Stimulated activated naive CD8-positive, alpha-beta T cell treated with anti-CD3 and anti-CD28 coated beads, Interleukin-15, Interleukin-2, amounts not matched to agents 100 ng/mL and 50 ng/mL, for 24 hours (primary cell): Measurements from ENCODE around the gene AKR1D1.
"Not testable (repeated sequence)": the region's sequence is repeated elsewhere in the genome, so short reads cannot be mapped to it uniquely, and the experiment has no call there.

Source experiments
- H3K27ac Mint-ChIP-seq: one replicate; pipeline ENCODE4 v1.8.0; 2021; ENCODE audit warnings: mild to moderate bottlenecking, mixed read lengths
- H3K27me3 Mint-ChIP-seq: one replicate; pipeline ENCODE4 v1.8.0; 2021; ENCODE audit warnings: mixed read lengths
- H3K36me3 Mint-ChIP-seq: one replicate; pipeline ENCODE4 v1.8.0; 2021; ENCODE audit warnings: low read depth, mixed read lengths
- H3K4me1 Mint-ChIP-seq: one replicate; pipeline ENCODE4 v1.8.0; 2021; ENCODE audit warnings: low read depth, mixed read lengths
- H3K4me3 Mint-ChIP-seq: one replicate; pipeline ENCODE4 v1.8.0; 2021; ENCODE audit warnings: mild to moderate bottlenecking, mixed read lengths
- H3K9me3 Mint-ChIP-seq: one replicate; pipeline ENCODE4 v1.8.0; 2021; ENCODE audit warnings: mixed read lengths

Gene AKR1D1

GRCh38 chr7:138063400-138063799, 12.9 kb upstream of the AKR1D1 start:
- no peaks in the 10 kb centered on the region for H3K4me1 Mint-ChIP-seq
- H3K27ac Mint-ChIP-seq: no peak overlapping the region
- H3K9me3 Mint-ChIP-seq: no peaks in the 10 kb centered on the region
- H3K36me3 Mint-ChIP-seq: no peaks in the 10 kb centered on the region
- peaks cover 20% of the 10 kb centered on the region for H3K27me3 Mint-ChIP-seq
- no peak overlapping the region for H3K4me3 Mint-ChIP-seq

GRCh38 chr7:138064856-138065357, 11.4 kb upstream of the AKR1D1 start:
- H3K27me3 Mint-ChIP-seq: peaks cover 21% of the 10 kb centered on the region
- H3K27ac Mint-ChIP-seq: no peak overlapping the region
- no peaks in the 10 kb centered on the region for H3K4me1 Mint-ChIP-seq
- H3K36me3 Mint-ChIP-seq: no peaks in the 10 kb centered on the region
- no peak overlapping the region for H3K4me3 Mint-ChIP-seq
- H3K9me3 Mint-ChIP-seq: no peaks in the 10 kb centered on the region

GRCh38 chr7:138065827-138066226, 10.4 kb upstream of the AKR1D1 start:
- Mint-ChIP-seq H3K4me1 (no peaks in the 10 kb centered on the region), H3K27ac (no peak overlapping the region), H3K27me3 (peaks cover 21% of the 10 kb centered on the region), H3K9me3 (no peaks in the 10 kb centered on the region), H3K4me3 (no peak overlapping the region), H3K36me3 (no peaks in the 10 kb centered on the region)

- H3K4me1 Mint-ChIP-seq: no peaks in the 10 kb centered on the region
- peaks cover 21% of the 10 kb centered on the region for H3K27me3 Mint-ChIP-seq
- no peaks in the 10 kb centered on the region for H3K36me3 Mint-ChIP-seq
- H3K4me3 Mint-ChIP-seq: no peak overlapping the region
- H3K9me3 Mint-ChIP-seq: no peaks in the 10 kb centered on the region
- H3K27ac Mint-ChIP-seq: no peak overlapping the region
These were observed 9.3 kb upstream of the AKR1D1 start for GRCh38 chr7:138066954-138067394.

GRCh38 chr7:138067774-138068173, 8.5 kb upstream of the AKR1D1 start:
- Mint-ChIP-seq H3K4me3 (no peak overlapping the region), H3K4me1 (no peaks in the 10 kb centered on the region), H3K9me3 (no peaks in the 10 kb centered on the region), H3K27me3 (peaks cover 15% of the 10 kb centered on the region), H3K27ac (no peak overlapping the region), H3K36me3 (no peaks in the 10 kb centered on the region)

GRCh38 chr7:138070908-138071307, 5.4 kb upstream of the AKR1D1 start:
- no peaks in the 10 kb centered on the region for H3K36me3 Mint-ChIP-seq
- peaks cover 14% of the 10 kb centered on the region for H3K27me3 Mint-ChIP-seq
- H3K4me3 Mint-ChIP-seq: no peak overlapping the region
- no peak overlapping the region for H3K27ac Mint-ChIP-seq
- peaks cover 12% of the 10 kb centered on the region for H3K9me3 Mint-ChIP-seq
- H3K4me1 Mint-ChIP-seq: peaks cover 10% of the 10 kb centered on the region

GRCh38 chr7:138072726-138073125, 3.5 kb upstream of the AKR1D1 start:
- Mint-ChIP-seq H3K27ac (no peak overlapping the region), H3K9me3 (peaks cover 20% of the 10 kb centered on the region), H3K4me3 (no peak overlapping the region), H3K36me3 (no peaks in the 10 kb centered on the region), H3K4me1 (peaks cover 10% of the 10 kb centered on the region), H3K27me3 (peaks cover 10% of the 10 kb centered on the region)

GRCh38 chr7:138074121-138074520, 2.1 kb upstream of the AKR1D1 start:
- H3K27ac Mint-ChIP-seq: no peak overlapping the region
- H3K4me1 Mint-ChIP-seq: peaks cover 10% of the 10 kb centered on the region
- H3K36me3 Mint-ChIP-seq: no peaks in the 10 kb centered on the region
- H3K27me3 Mint-ChIP-seq: peaks cover 7% of the 10 kb centered on the region
- peaks cover 20% of the 10 kb centered on the region for H3K9me3 Mint-ChIP-seq
- no peak overlapping the region for H3K4me3 Mint-ChIP-seq

GRCh38 chr7:138074540-138074939, 1.7 kb upstream of the AKR1D1 start:
- H3K27me3 Mint-ChIP-seq: peaks cover 7% of the 10 kb centered on the region
- H3K27ac Mint-ChIP-seq: no peak overlapping the region
- H3K4me3 Mint-ChIP-seq: no peak overlapping the region
- H3K36me3 Mint-ChIP-seq: no peaks in the 10 kb centered on the region
- H3K4me1 Mint-ChIP-seq: peaks cover 10% of the 10 kb centered on the region
- H3K9me3 Mint-ChIP-seq: peaks cover 20% of the 10 kb centered on the region

GRCh38 chr7:138075350-138075749, 909 bp upstream of the AKR1D1 start:
- Mint-ChIP-seq H3K27ac (no peak overlapping the region), H3K27me3 (peaks cover 7% of the 10 kb centered on the region), H3K36me3 (no peaks in the 10 kb centered on the region), H3K4me3 (no peak overlapping the region), H3K4me1 (peaks cover 10% of the 10 kb centered on the region), H3K9me3 (peaks cover 20% of the 10 kb centered on the region)

GRCh38 chr7:138075786-138076185, 473 bp upstream of the AKR1D1 start:
- not testable (repeated sequence) for H3K4me3 Mint-ChIP-seq, H3K27ac Mint-ChIP-seq, H3K27me3 Mint-ChIP-seq, H3K36me3 Mint-ChIP-seq
- Mint-ChIP-seq H3K4me1 (peaks cover 10% of the 10 kb centered on the region), H3K9me3 (peaks cover 20% of the 10 kb centered on the region)

GRCh38 chr7:138077809-138078208, 1.6 kb downstream of the AKR1D1 start:
- peaks cover 20% of the 10 kb centered on the region for H3K9me3 Mint-ChIP-seq
- H3K27me3 Mint-ChIP-seq: peaks cover 7% of the 10 kb centered on the region
- no peak overlapping the region for H3K27ac Mint-ChIP-seq

GRCh38 chr7:138079137-138079536, 2.9 kb downstream of the AKR1D1 start:
- Mint-ChIP-seq H3K4me1 (peaks cover 10% of the 10 kb centered on the region), H3K4me3 (no peak overlapping the region), H3K27ac (no peak overlapping the region)

More at GRCh38 chr7:138077809-138078208, 1.6 kb downstream of the AKR1D1 start:
- Mint-ChIP-seq H3K4me3 (no peak overlapping the region), H3K36me3 (no peaks in the 10 kb centered on the region), H3K4me1 (peaks cover 10% of the 10 kb centered on the region)

GRCh38 chr7:138081868-138082267, 5.6 kb downstream of the AKR1D1 start:
- Mint-ChIP-seq H3K4me3 (no peak overlapping the region), H3K4me1 (no peaks in the 10 kb centered on the region), H3K36me3 (no peaks in the 10 kb centered on the region), H3K9me3 (peaks cover under 1% of the 10 kb centered on the region), H3K27me3 (no peaks in the 10 kb centered on the region), H3K27ac (no peak overlapping the region)

More at GRCh38 chr7:138079137-138079536, 2.9 kb downstream of the AKR1D1 start:
- peaks cover 20% of the 10 kb centered on the region for H3K9me3 Mint-ChIP-seq
- H3K36me3 Mint-ChIP-seq: no peaks in the 10 kb centered on the region
- peaks cover 4% of the 10 kb centered on the region for H3K27me3 Mint-ChIP-seq

- H3K36me3 Mint-ChIP-seq: no peaks in the 10 kb centered on the region
- H3K27ac Mint-ChIP-seq: no peak overlapping the region
- no peaks in the 10 kb centered on the region for H3K4me1 Mint-ChIP-seq
These were observed 7.6 kb downstream of the AKR1D1 start for GRCh38 chr7:138083859-138084258.

GRCh38 chr7:138086563-138087270, 10.5 kb downstream of the AKR1D1 start:
- Mint-ChIP-seq H3K27me3 (no peaks in the 10 kb centered on the region), H3K4me3 (no peak overlapping the region), H3K9me3 (no peaks in the 10 kb centered on the region), H3K36me3 (no peaks in the 10 kb centered on the region), H3K27ac (no peak overlapping the region), H3K4me1 (no peaks in the 10 kb centered on the region)

More at GRCh38 chr7:138083859-138084258, 7.6 kb downstream of the AKR1D1 start:
- Mint-ChIP-seq H3K9me3 (no peaks in the 10 kb centered on the region), H3K4me3 (no peak overlapping the region), H3K27me3 (no peaks in the 10 kb centered on the region)
